ENCODE results near the gene ACTL10. TPM values are rescaled to one million over a fixed set of nuclear protein-coding genes. Genes with fewer than 3 reads are reported as not detected.

ACTL10 gene
- total and polyA plus RNA-seq, 2 of the 13 experiments (the other 11 are each of a cell fraction or from before 2014, with no cell fraction given): not detected

DNA sequence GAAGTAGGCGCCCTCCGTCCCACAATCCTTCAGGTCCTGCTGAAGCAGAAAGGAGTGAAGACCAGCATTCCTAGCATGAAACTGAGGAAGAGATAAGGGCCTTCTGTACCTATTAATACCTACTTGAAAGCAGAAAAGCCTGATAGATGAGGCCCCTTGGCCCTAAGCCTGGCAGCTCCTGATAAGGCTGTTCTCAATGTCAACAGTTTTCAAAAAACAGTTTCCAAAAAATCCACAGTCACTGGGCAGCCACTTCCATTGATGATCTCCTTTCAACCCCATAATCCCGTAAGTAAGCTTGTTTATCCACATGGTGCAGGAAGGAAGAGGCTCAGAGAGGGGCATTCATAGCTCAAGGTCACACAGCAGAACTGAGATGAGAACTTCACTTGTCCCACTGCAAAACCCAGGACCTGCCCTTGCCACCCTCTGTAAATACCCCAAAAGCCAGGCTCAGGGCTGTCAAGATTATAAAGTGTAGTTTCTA, 22.2 kb downstream of the ACTL10 start (continued):
- TF ChIP-seq, protein P1, sequence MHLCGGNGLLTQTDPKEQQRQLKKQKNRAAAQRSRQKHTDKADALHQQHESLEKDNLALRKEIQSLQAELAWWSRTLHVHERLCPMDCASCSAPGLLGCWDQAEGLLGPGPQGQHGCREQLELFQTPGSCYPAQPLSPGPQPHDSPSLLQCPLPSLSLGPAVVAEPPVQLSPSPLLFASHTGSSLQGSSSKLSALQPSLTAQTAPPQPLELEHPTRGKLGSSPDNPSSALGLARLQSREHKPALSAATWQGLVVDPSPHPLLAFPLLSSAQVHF (CRISPR knock-in tag; IDR thresholded peaks at IDR 0.05): no peak
- TF ChIP-seq, protein P2, sequence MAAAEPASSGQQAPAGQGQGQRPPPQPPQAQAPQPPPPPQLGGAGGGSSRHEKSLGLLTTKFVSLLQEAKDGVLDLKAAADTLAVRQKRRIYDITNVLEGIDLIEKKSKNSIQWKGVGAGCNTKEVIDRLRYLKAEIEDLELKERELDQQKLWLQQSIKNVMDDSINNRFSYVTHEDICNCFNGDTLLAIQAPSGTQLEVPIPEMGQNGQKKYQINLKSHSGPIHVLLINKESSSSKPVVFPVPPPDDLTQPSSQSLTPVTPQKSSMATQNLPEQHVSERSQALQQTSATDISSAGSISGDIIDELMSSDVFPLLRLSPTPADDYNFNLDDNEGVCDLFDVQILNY (CRISPR knock-in tag; conservative IDR thresholded peaks at IDR 0.05): no peak
- TF ChIP-seq CC2D1A (CRISPR knock-in tag; IDR thresholded peaks at IDR 0.05) (no peak), POGZ (CRISPR knock-in tag; IDR thresholded peaks at IDR 0.05) (0 out of 2 replicates have a peak, but pooled peaks have one; percentile 25), ZNF543 (CRISPR knock-in tag; IDR thresholded peaks at IDR 0.05) (no peak), ZNF577 (CRISPR knock-in tag; IDR thresholded peaks at IDR 0.05; ENCODE audit: borderline replicate concordance, low read depth) (no peak), NR2F2 (IDR thresholded peaks at IDR 0.05; ENCODE audit: borderline replicate concordance, low read depth) (peak; percentile 58; the same call in 1 of the 2 replicates), JDP2 (CRISPR knock-in tag; IDR thresholded peaks at IDR 0.05; ENCODE audit: borderline replicate concordance) (no peak), ZNF629 (CRISPR knock-in tag; conservative IDR thresholded peaks at IDR 0.05) (no peak), ZMYM3 (CRISPR knock-in tag; IDR thresholded peaks at IDR 0.05) (peak; percentile 99), ADNP (CRISPR knock-in tag; IDR thresholded peaks at IDR 0.05) (0 out of 2 replicates have a peak, but pooled peaks have one; percentile 47), FOSL2 (CRISPR knock-in tag; IDR thresholded peaks at IDR 0.05) (peak; percentile 57; the same call in 1 of the 2 replicates), ZNF552 (CRISPR knock-in tag; IDR thresholded peaks at IDR 0.05; ENCODE audit: borderline replicate concordance) (0 out of 2 replicates have a peak, but pooled peaks have one; percentile 35), ATM (IDR thresholded peaks at IDR 0.05; ENCODE audit: borderline replicate concordance) (no peak), FOXC1 (CRISPR knock-in tag; IDR thresholded peaks at IDR 0.05; ENCODE audit: borderline replicate concordance) (no peak), POLR2A (IDR thresholded peaks at IDR 0.05; ENCODE audit: insufficient read depth in 1 of 2, low read depth in 2 of 2, low read length in 2 of 2) (no peak), PRMT3 (CRISPR knock-in tag; IDR thresholded peaks at IDR 0.05; ENCODE audit: borderline replicate concordance, low read depth) (no peak), SETDB1 (CRISPR knock-in tag; IDR thresholded peaks at IDR 0.05; ENCODE audit: borderline replicate concordance) (no peak), KLF12 (CRISPR knock-in tag; IDR thresholded peaks at IDR 0.05; ENCODE audit: borderline replicate concordance) (no peak), NCOA5 (CRISPR knock-in tag; IDR thresholded peaks at IDR 0.05) (no peak)
- TF ChIP-seq, protein P3, sequence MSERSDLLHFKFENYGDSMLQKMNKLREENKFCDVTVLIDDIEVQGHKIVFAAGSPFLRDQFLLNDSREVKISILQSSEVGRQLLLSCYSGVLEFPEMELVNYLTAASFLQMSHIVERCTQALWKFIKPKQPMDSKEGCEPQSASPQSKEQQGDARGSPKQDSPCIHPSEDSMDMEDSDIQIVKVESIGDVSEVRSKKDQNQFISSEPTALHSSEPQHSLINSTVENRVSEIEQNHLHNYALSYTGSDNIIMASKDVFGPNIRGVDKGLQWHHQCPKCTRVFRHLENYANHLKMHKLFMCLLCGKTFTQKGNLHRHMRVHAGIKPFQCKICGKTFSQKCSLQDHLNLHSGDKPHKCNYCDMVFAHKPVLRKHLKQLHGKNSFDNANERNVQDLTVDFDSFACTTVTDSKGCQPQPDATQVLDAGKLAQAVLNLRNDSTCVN (CRISPR knock-in tag; IDR thresholded peaks at IDR 0.05; ENCODE audit: borderline replicate concordance): no peak
- TF ChIP-seq, protein P4, sequence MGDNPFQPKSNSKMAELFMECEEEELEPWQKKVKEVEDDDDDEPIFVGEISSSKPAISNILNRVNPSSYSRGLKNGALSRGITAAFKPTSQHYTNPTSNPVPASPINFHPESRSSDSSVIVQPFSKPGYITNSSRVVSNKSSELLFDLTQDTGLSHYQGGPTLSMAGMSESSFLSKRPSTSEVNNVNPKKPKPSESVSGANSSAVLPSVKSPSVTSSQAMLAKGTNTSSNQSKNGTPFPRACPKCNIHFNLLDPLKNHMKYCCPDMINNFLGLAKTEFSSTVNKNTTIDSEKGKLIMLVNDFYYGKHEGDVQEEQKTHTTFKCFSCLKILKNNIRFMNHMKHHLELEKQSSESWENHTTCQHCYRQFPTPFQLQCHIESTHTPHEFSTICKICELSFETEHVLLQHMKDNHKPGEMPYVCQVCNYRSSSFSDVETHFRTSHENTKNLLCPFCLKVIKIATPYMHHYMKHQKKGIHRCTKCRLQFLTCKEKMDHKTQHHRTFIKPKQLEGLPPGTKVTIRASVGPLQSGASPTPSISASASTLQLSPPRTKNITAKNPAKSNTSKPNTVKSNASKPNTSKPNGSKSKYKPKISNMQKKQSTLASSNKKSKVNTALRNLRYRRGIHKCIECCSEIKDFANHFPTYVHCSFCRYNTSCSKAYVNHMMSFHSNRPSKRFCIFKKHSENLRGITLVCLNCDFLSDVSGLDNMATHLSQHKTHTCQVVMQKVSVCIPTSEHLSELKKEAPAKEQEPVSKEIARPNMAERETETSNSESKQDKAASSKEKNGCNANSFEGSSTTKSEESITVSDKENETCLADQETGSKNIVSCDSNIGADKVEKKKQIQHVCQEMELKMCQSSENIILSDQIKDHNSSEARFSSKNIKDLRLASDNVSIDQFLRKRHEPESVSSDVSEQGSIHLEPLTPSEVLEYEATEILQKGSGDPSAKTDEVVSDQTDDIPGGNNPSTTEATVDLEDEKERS (CRISPR knock-in tag; IDR thresholded peaks at IDR 0.05): no peak; the same call in 1 of the 2 replicates
- TF ChIP-seq, protein P5, sequence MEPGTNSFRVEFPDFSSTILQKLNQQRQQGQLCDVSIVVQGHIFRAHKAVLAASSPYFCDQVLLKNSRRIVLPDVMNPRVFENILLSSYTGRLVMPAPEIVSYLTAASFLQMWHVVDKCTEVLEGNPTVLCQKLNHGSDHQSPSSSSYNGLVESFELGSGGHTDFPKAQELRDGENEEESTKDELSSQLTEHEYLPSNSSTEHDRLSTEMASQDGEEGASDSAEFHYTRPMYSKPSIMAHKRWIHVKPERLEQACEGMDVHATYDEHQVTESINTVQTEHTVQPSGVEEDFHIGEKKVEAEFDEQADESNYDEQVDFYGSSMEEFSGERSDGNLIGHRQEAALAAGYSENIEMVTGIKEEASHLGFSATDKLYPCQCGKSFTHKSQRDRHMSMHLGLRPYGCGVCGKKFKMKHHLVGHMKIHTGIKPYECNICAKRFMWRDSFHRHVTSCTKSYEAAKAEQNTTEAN (CRISPR knock-in tag; conservative IDR thresholded peaks at IDR 0.05): no peak
